Prostate gland (tissue), 2 donors: ENCODE results near the gene HEBP2. TPM values are rescaled to one million over a fixed set of nuclear protein-coding genes. Genes with fewer than 3 reads are reported as not detected.

Experiments
- DNase-seq: peaks from one replicate; pipeline ENCODE4 v3.0.0-alpha.2; 2019; ENCODE audit warnings: low spot score
- H3K27ac ChIP-seq, 2 donors: fragments of 200-600 bp; sonication (generic); 2 replicates each; pipeline ENCODE4 v1.5.1; 2017 to 2019
- H3K27me3 ChIP-seq: fragments of 200-600 bp; sonication (generic); replicated peaks from 2 replicates; pipeline ENCODE4 v1.5.1; 2019; ENCODE audit not compliant: insufficient read depth
- H3K36me3 ChIP-seq, 2 donors: fragments of 200-600 bp; sonication (generic); 1 replicate in 1 of 2; 2 replicates in 1 of 2; pipeline versions ENCODE4 v1.5.1 to v1.8.1; 2017 to 2019
- H3K4me1 ChIP-seq: fragments of 200-600 bp; sonication (generic); replicated peaks from 2 replicates; pipeline ENCODE4 v1.5.1; 2019
- H3K4me3 ChIP-seq, 2 donors: fragments of 200-600 bp; sonication (generic); 2 replicates each; pipeline ENCODE4 v1.5.1; 2017 to 2019
- H3K9me3 ChIP-seq: fragments of 200-600 bp; sonication (generic); 2 replicates; pipeline ENCODE4 v1.5.1; 2017
- CTCF ChIP-seq, 4 experiments: fragments of 200-600 bp in 2 of 4; fragments of 450-650 bp in 2 of 4; sonication (generic) in 2 of 4; IDR thresholded peaks; 1 replicate in 3 of 4; 2 replicates in 1 of 4; pipeline ENCODE4 v1.5.1; 2016 to 2019; ENCODE audit warnings: antibody characterized with exemption in 4 of 4, mild to moderate bottlenecking in 2 of 4, moderate library complexity in 2 of 4
- POLR2A ChIP-seq: fragments of 450-650 bp; IDR thresholded peaks from one replicate; pipeline ENCODE4 v1.6.1; 2016; ENCODE audit warnings: antibody characterized with exemption, mild to moderate bottlenecking
- POLR2AphosphoS5 ChIP-seq: sonication (generic); formaldehyde crosslinking; IDR thresholded peaks from one replicate; pipeline ENCODE4 v1.6.1; 2017; ENCODE audit warnings: antibody characterized with exemption
- WGBS: methylation state at CpG from one replicate; pipeline ENCODE4 v1.1.5; 2018; 5-methylcytosine and 5-hydroxymethylcytosine counted together
- intact Hi-C: fragments of 100-400 bp; cut with DNase I; formaldehyde crosslinking; loops from one replicate; pipeline ENCODE4 v1.14.2; 2022
- total RNA-seq, 2 donors: library from RNA; depleted of rRNA; stranded (reverse); fragments of >200 nt; gene quantifications; one replicate each; pipeline ENCODE4 v1.1.0, GENCODE V29; 2016

The HEBP2 gene
- total RNA-seq, 2 donors from 2014 or later = 95.4 to 187 TPM

- H3K36me3 ChIP-seq = no peaks in the 10 kb centered on the region
- intact Hi-C loops = no loop called here
- H3K9me3 ChIP-seq = no peaks in the 10 kb centered on the region
- no peaks in the 10 kb centered on the region for H3K4me1 ChIP-seq
- H3K4me3 ChIP-seq = no peak overlapping the region
- TF ChIP-seq POLR2AphosphoS5 (no peak), POLR2A (no peak), CTCF (IDR thresholded peaks at IDR 0.05) (no peak)
- no peak overlapping the region for H3K27ac ChIP-seq
- H3K27me3 ChIP-seq = no peaks in the 10 kb centered on the region
- 91% methylated on average over 3 of the region's 3 CpGs for WGBS
- DNase-seq = no peak
Observed at GRCh38 chr6:138450445-138450844, 46.4 kb downstream of the HEBP2 start.

GRCh38 chr6:138451043-138451442 is 47.0 kb downstream of the HEBP2 start:
- Histone ChIP-seq H3K9me3 (no peaks in the 10 kb centered on the region), H3K4me3 (no peak overlapping the region), H3K27ac (no peak overlapping the region), H3K27me3 (no peaks in the 10 kb centered on the region), H3K4me1 (no peaks in the 10 kb centered on the region), H3K36me3 (no peaks in the 10 kb centered on the region)
- DNase-seq = no peak
- intact Hi-C loops = no loop called here
- TF ChIP-seq POLR2A (no peak), POLR2AphosphoS5 (no peak), CTCF (IDR thresholded peaks at IDR 0.05) (no peak)
- 99% methylated on average over 3 of the region's 3 CpGs for WGBS

- no peaks in the 10 kb centered on the region for H3K9me3 ChIP-seq
- H3K27me3 ChIP-seq = no peaks in the 10 kb centered on the region
- H3K36me3 ChIP-seq = no peaks in the 10 kb centered on the region
- H3K4me1 ChIP-seq = no peaks in the 10 kb centered on the region
- DNase-seq = peak; percentile 52
- intact Hi-C loops = no loop called here
- WGBS = 50% methylated on average over 9 of the region's 9 CpGs
- H3K4me3 ChIP-seq = no peak overlapping the region
- H3K27ac ChIP-seq = no peak overlapping the region
- TF ChIP-seq POLR2A (no peak), POLR2AphosphoS5 (peak; percentile 2)
Observed at GRCh38 chr6:138454981-138455706, 51.1 kb downstream of the HEBP2 start.

- DNase-seq = no peak
- Histone ChIP-seq H3K36me3 (no peaks in the 10 kb centered on the region), H3K27me3 (no peaks in the 10 kb centered on the region), H3K4me1 (no peaks in the 10 kb centered on the region), H3K4me3 (no peak overlapping the region), H3K9me3 (no peaks in the 10 kb centered on the region), H3K27ac (no peak overlapping the region)
- WGBS = 22% methylated on average over 7 of the region's 7 CpGs
- TF ChIP-seq POLR2AphosphoS5 (no peak), POLR2A (no peak), CTCF (IDR thresholded peaks at IDR 0.05) (no peak)
- intact Hi-C loops = no loop called here
Observed at GRCh38 chr6:138455746-138456400, 51.9 kb downstream of the HEBP2 start.

- no peak for TF ChIP-seq POLR2A
Observed at GRCh38 chr6:138456401-138456790, 52.4 kb downstream of the HEBP2 start.

GRCh38 chr6:138461647-138462046 is 57.6 kb downstream of the HEBP2 start:
- no peaks in the 10 kb centered on the region for H3K9me3 ChIP-seq
- no peak for DNase-seq
- H3K4me3 ChIP-seq = no peak overlapping the region
- H3K36me3 ChIP-seq = no peaks in the 10 kb centered on the region
- TF ChIP-seq POLR2A = no peak
- TF ChIP-seq POLR2AphosphoS5 = no peak
- no peak for TF ChIP-seq CTCF (IDR thresholded peaks at IDR 0.05)
- no peaks in the 10 kb centered on the region for H3K4me1 ChIP-seq
- no peaks in the 10 kb centered on the region for H3K27me3 ChIP-seq
- H3K27ac ChIP-seq = no peak overlapping the region
- intact Hi-C loops = no loop called here
- 100% methylated on average over 1 of the region's 1 CpG for WGBS

More at GRCh38 chr6:138456401-138456790, 52.4 kb downstream of the HEBP2 start:
- no peak overlapping the region for H3K4me3 ChIP-seq
- 45% methylated on average over 6 of the region's 6 CpGs for WGBS
- intact Hi-C loops = no loop called here
- H3K27me3 ChIP-seq = no peaks in the 10 kb centered on the region
- no peak for DNase-seq
- no peak overlapping the region for H3K27ac ChIP-seq
- no peaks in the 10 kb centered on the region for H3K4me1 ChIP-seq
- H3K9me3 ChIP-seq = no peaks in the 10 kb centered on the region
- no peaks in the 10 kb centered on the region for H3K36me3 ChIP-seq
